ENCODE data around the gene ABLIM3. TPM values are rescaled to one million over a fixed set of nuclear protein-coding genes. Genes with fewer than 3 reads are reported as not detected.

Gene ABLIM3
- total and polyA plus RNA-seq, 12 donors: 53.6 to 189 (median 103) TPM

DNA sequence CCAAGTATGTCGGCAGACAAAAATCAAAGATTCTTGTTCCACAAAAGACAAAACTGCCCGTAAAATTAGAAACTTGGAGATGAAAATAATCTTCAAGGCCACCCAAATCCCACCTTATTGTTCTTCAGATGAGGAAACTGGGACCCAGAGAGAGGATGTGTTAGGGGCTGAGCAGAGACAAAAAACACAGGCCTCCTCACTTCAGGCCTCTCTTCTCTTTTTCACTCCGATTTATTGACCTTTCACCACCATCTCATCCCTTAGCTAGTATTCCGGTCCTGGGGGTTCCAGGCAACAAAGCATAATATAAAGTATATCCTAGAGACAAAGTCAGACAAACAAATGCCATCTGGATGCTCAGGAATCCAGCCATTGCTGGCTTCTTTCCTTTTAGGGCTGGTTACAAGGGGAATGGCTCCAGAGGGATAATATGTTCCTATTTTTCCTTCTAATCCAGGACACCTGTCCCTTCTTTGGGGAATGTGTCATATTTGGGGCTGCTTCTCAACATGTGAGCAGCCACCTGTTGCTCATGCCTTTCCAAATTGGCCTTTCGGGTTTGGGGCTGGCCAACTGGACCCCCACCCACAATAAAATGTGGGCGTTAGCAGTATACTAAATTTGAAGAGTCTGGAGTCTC lies 88.1 kb downstream of the ABLIM3 start:
- Histone ChIP-seq H3K4me1 (peaks cover 10 to 39% (median 32%) of the 10 kb centered on the region in 9 donors), H3K27ac (peak overlapping the region; percentile 1 to 79 (median 54)), H3K27me3 (no peaks in the 10 kb centered on the region), H3K4me3 (no peak overlapping the region), H3K9me3 (no peaks in the 10 kb centered on the region), H3K36me3 (peaks cover 0 to 57% (median 19%) of the 10 kb centered on the region in 9 donors)
- peak in 3 of 8 donors; percentile 2 to 8 (median 3) for ATAC-seq
- WGBS, 2 donors: 43 to 48% methylated on average over 6 of the region's 6 CpGs
- intact Hi-C loops (cut with DNase I): loop anchor here (1.0 to 5.0 kb wide), 5 partner anchors 86 to 89 kb away; partner anchors contain the start of gene ABLIM3 (in 8 of the 10)
- no peak for DNase-seq
- TF ChIP-seq, protein P1, sequence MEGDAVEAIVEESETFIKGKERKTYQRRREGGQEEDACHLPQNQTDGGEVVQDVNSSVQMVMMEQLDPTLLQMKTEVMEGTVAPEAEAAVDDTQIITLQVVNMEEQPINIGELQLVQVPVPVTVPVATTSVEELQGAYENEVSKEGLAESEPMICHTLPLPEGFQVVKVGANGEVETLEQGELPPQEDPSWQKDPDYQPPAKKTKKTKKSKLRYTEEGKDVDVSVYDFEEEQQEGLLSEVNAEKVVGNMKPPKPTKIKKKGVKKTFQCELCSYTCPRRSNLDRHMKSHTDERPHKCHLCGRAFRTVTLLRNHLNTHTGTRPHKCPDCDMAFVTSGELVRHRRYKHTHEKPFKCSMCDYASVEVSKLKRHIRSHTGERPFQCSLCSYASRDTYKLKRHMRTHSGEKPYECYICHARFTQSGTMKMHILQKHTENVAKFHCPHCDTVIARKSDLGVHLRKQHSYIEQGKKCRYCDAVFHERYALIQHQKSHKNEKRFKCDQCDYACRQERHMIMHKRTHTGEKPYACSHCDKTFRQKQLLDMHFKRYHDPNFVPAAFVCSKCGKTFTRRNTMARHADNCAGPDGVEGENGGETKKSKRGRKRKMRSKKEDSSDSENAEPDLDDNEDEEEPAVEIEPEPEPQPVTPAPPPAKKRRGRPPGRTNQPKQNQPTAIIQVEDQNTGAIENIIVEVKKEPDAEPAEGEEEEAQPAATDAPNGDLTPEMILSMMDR (IDR thresholded peaks at IDR 0.05): peak in 1 of 9 donors; percentile 11

DNA sequence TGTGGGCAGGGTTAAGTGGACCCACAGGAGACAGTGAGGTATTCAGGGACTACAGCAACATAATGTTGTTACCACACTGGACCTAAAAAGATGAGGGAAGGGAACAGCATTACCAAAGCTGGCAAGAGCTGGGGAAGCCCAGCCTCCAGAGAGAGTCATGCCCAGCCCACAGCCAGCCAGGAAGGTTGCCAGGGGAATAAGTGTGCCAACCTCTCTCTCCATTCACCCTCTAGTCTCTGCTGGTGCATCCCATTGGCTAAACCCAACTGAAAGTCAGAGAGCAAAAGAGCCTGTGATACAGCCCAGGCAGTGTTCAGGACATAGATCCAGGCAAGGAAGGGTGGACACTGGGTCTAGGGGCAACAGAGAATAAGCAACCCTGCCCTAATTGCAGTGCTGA lies 94.5 kb downstream of the ABLIM3 start:
- DNase-seq (peak; percentile 33 to 64), ATAC-seq (peak; percentile 35 to 89 (median 84))
- peaks cover 0 to 100% (median 49%) of the 10 kb centered on the region in 9 donors for H3K36me3 ChIP-seq
- no peaks in the 10 kb centered on the region for H3K27me3 ChIP-seq
- no peak overlapping the region for H3K4me3 ChIP-seq
- no peaks in the 10 kb centered on the region for H3K9me3 ChIP-seq
- TF ChIP-seq, protein P1 (IDR thresholded peaks at IDR 0.05): no peak
- peaks cover 0 to 19% (median 4%) of the 10 kb centered on the region in 9 donors for H3K4me1 ChIP-seq
- intact Hi-C loops (cut with DNase I): no loop called here
- peak overlapping the region in 2 of 10 donors; percentile 15 to 24 for H3K27ac ChIP-seq

DNA sequence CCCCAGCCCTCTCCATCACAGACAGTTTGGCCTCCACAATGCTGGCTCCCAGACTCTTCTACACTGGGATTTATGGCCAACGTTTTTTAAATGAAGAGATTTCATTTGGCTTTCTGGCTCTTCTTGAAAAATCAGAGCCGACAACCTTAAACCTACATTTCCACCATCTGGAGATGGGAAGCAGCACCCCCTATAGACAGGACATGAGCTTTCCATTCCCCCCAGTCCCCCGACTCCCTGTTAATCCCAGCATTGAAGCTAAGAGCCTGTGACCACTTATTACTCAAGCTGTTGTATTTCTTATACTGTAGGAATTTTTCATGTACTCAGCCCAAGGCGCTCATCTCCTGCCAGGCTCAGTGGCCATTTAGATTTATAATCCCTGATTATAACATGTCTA lies 96.4 kb downstream of the ABLIM3 start:
- DNase-seq (no peak), ATAC-seq (no peak)
- 68 to 75% methylated on average over 4 of the region's 4 CpGs for WGBS, 2 donors
- Histone ChIP-seq H3K36me3 (peaks cover 0 to 100% (median 59%) of the 10 kb centered on the region in 9 donors), H3K9me3 (no peaks in the 10 kb centered on the region), H3K4me1 (peaks cover 0 to 19% (median 4%) of the 10 kb centered on the region in 9 donors), H3K27ac (peak overlapping the region in 1 of 10 donors; percentile 34), H3K4me3 (no peak overlapping the region), H3K27me3 (no peaks in the 10 kb centered on the region)
- TF ChIP-seq, protein P1 (IDR thresholded peaks at IDR 0.05): peak in 4 of 9 donors; percentile 8 to 31 (median 15)
- intact Hi-C loops (cut with DNase I): no loop called here

DNA sequence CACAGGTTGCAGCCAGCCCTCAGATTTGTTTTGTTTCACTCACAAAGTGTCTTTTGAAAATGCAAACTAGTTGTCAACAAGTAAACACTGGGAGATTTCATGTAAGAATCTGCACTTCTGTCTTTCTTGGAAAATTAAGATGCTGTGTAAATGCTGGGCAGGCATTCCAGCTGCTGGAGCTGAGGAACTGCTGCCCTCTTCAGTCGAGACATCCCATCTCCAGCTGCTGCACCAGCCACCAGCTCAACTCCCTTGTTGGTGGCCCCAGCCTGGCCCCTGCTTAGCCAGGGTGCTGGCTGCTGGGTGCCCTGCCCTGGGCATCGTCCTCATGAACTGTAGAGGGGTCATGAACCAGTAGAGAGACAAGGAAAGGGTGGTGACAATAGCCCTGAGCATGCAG lies 97.2 kb downstream of the ABLIM3 start:
- H3K27me3 ChIP-seq: no peaks in the 10 kb centered on the region
- H3K27ac ChIP-seq: no peak overlapping the region
- no peaks in the 10 kb centered on the region for H3K9me3 ChIP-seq
- 56 to 64% methylated on average over 2 of the region's 2 CpGs for WGBS, 2 donors
- DNase-seq (no peak), ATAC-seq (no peak)
- H3K4me3 ChIP-seq: no peak overlapping the region
- TF ChIP-seq, protein P1 (IDR thresholded peaks at IDR 0.05): peak in 2 of 9 donors; percentile 27 to 30
- H3K36me3 ChIP-seq: peaks cover 0 to 100% (median 58%) of the 10 kb centered on the region in 9 donors
- H3K4me1 ChIP-seq: peaks cover 0 to 19% (median 4%) of the 10 kb centered on the region in 9 donors
- intact Hi-C loops (cut with DNase I): no loop called here
